ENCODE measurements around the gene SMG7.

The SMG7 gene

GRCh38 chr1:183565261-183565660 lies 93.0 kb downstream of the SMG7 start:
- no peak for DNase-seq (ENCODE audit: low read depth)

GRCh38 chr1:183566026-183566425 lies 93.7 kb downstream of the SMG7 start:
- DNase-seq (ENCODE audit: low read depth) = no peak

- no peak for DNase-seq (ENCODE audit: low read depth)
Observed at GRCh38 chr1:183567584-183567983, 95.3 kb downstream of the SMG7 start.

- DNase-seq (ENCODE audit: low read depth) = no peak
Observed at GRCh38 chr1:183568176-183569021, 96.1 kb downstream of the SMG7 start.

GRCh38 chr1:183569141-183569540 lies 96.8 kb downstream of the SMG7 start:
- no peak for DNase-seq (ENCODE audit: low read depth)

GRCh38 chr1:183569801-183570200 lies 97.5 kb downstream of the SMG7 start:
- no peak for DNase-seq (ENCODE audit: low read depth)

GRCh38 chr1:183570451-183570850 lies 98.2 kb downstream of the SMG7 start:
- no peak for DNase-seq (ENCODE audit: low read depth)

GRCh38 chr1:183571678-183572268 lies 99.5 kb downstream of the SMG7 start:
- no peak for DNase-seq (ENCODE audit: low read depth)

- no peak for DNase-seq (ENCODE audit: low read depth)
Observed at GRCh38 chr1:183572721-183573120, 100.4 kb downstream of the SMG7 start.

- no peak for DNase-seq (ENCODE audit: low read depth)
Observed at GRCh38 chr1:183575606-183576005, 103.3 kb downstream of the SMG7 start.

- no peak for DNase-seq (ENCODE audit: low read depth)
Observed at GRCh38 chr1:183576537-183576936, 104.2 kb downstream of the SMG7 start.

- no peak for DNase-seq (ENCODE audit: low read depth)
Observed at GRCh38 chr1:183577897-183578465, 105.7 kb downstream of the SMG7 start.

GRCh38 chr1:183578856-183579255 lies 106.6 kb downstream of the SMG7 start:
- no peak for DNase-seq (ENCODE audit: low read depth)

- DNase-seq (ENCODE audit: low read depth) = no peak
Observed at GRCh38 chr1:183580281-183580682, 108.0 kb downstream of the SMG7 start.

- DNase-seq (ENCODE audit: low read depth) = no peak
Observed at GRCh38 chr1:183582021-183582713, 109.9 kb downstream of the SMG7 start.

GRCh38 chr1:183583466-183583865 lies 111.2 kb downstream of the SMG7 start:
- no peak for DNase-seq (ENCODE audit: low read depth)

- DNase-seq (ENCODE audit: low read depth) = no peak
Observed at GRCh38 chr1:183584147-183584546, 111.8 kb downstream of the SMG7 start.

- no peak for DNase-seq (ENCODE audit: low read depth)
Observed at GRCh38 chr1:183585038-183585437, 112.7 kb downstream of the SMG7 start.

- DNase-seq (ENCODE audit: low read depth) = no peak
Observed at GRCh38 chr1:183586455-183586854, 114.2 kb downstream of the SMG7 start.

- DNase-seq (ENCODE audit: low read depth) = no peak
Observed at GRCh38 chr1:183586926-183587325, 114.6 kb downstream of the SMG7 start.

- DNase-seq (ENCODE audit: low read depth) = no peak
Observed at GRCh38 chr1:183588827-183589226, 116.5 kb downstream of the SMG7 start.

- no peak for DNase-seq (ENCODE audit: low read depth)
Observed at GRCh38 chr1:183589384-183589783, 117.1 kb downstream of the SMG7 start.

GRCh38 chr1:183589874-183590243 lies 117.6 kb downstream of the SMG7 start:
- DNase-seq (ENCODE audit: low read depth) = no peak

All from GM04503 (cell line).